Measurements from ENCODE around the gene RIMBP3C.
"Not testable (repeated sequence)": the region's sequence is repeated elsewhere in the genome, so short reads cannot be mapped to it uniquely, and the experiment has no call there.

Gene RIMBP3C

GRCh38 chr22:21573293-21573734, 22.1 kb upstream of the RIMBP3C start:
- DNase-seq (ENCODE audit: low read depth in 2 of 2) = no peak

- DNase-seq (ENCODE audit: low read depth in 2 of 2) = no peak
Measured at GRCh38 chr22:21571679-21572078, 20.4 kb upstream of the RIMBP3C start.

GRCh38 chr22:21570398-21570797, 19.1 kb upstream of the RIMBP3C start:
- DNase-seq (ENCODE audit: low read depth in 2 of 2) = no peak

- no peak for DNase-seq (ENCODE audit: low read depth in 2 of 2)
Measured at GRCh38 chr22:21569459-21570170, 18.4 kb upstream of the RIMBP3C start.

- not testable (repeated sequence) for DNase-seq (ENCODE audit: low read depth in 2 of 2)
Measured at GRCh38 chr22:21569076-21569427, 17.8 kb upstream of the RIMBP3C start.

DNA sequence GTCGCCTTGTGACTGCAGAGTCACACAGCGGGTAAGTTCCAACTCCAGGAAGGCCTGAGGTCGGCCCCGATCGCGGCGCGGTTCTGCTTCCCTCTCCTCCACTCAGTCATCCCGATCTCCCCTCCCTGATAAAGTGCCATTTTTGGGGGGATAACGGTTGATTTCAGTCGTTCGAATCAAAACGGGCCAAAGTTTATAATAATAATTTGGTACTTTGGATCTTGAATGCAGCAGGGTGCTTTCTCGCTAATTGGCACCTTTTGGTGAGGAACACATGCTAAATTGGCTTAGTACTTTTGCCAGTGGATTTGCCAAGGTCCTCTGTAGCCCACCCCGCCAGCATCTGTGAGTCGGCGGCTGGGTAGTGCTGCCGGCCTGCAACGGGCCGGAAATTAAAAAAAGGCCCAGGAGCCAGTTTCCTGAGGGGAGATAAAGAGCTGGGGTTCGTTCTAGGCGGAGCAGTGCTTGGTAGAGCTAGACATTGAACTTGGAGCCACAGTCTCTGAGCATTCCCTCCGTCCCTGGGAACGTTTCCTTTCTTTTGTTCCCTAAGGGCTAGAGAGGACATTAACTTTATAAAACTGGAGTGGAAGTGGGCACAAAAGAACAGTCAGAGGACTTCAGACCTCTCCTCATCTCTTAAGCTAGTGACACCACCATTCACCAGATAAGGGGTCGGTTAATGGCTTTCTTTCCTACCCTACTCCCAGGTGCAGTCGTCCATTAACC, 17.2 kb upstream of the RIMBP3C start:
- DNase-seq (ENCODE audit: low read depth in 2 of 2) = no peak

GRCh38 chr22:21567456-21568346, 16.4 kb upstream of the RIMBP3C start, which contains the start of gene UBE2L3:
Gene UBE2L3 (plus strand): TSS chr22:21567714. CDS start chr22:21567745, 31 bp downstream.
- DNase-seq (ENCODE audit: low read depth in 2 of 2) = peak; percentile 62 to 68

GRCh38 chr22:21564411-21564810, 13.2 kb upstream of the RIMBP3C start:
- DNase-seq (ENCODE audit: low read depth in 2 of 2) = no peak

- DNase-seq (ENCODE audit: low read depth in 2 of 2) = no peak
Measured at GRCh38 chr22:21563912-21564311, 12.7 kb upstream of the RIMBP3C start.

GRCh38 chr22:21560657-21561056, 9.4 kb upstream of the RIMBP3C start:
- DNase-seq (ENCODE audit: low read depth in 2 of 2) = not testable (repeated sequence)

DNA sequence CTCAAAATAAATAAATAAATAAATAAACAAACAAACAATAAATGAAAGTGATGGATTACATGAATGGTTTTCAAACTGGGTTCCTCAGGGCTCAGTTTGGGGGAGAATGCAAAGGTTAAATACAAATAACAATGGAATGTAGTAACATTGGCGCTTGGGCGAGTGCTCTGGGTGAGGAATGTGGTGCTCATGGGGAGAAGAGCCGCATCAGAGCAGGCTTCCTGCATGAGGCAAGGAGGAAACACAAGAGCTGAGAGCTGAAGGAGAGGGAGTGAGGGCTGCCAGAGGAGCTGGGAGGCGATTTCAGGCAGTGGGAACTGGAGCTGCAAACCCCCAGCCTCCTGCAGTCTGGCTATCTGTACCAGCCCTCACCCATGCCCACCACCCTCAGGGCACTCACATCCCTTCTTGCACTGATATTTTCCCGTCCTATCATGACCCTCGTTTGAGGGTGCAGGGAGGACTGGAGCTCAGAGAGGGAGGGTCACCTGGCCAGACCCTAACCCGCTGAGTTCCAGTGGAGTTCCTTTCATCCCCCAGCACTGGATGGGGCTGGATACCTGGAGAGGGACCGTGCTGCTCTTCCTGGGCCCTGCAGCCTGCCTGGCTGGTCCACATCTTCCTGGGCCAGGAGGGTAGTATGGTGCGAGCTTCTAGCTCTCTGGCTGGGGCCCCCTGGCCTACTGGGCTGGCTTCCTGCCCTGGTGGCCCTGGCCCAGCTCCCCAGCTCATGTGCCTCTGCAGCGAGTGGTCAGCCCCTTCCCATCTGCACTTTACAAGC, 8.3 kb upstream of the RIMBP3C start:
- DNase-seq (ENCODE audit: low read depth in 2 of 2) = not testable (repeated sequence)

DNA sequence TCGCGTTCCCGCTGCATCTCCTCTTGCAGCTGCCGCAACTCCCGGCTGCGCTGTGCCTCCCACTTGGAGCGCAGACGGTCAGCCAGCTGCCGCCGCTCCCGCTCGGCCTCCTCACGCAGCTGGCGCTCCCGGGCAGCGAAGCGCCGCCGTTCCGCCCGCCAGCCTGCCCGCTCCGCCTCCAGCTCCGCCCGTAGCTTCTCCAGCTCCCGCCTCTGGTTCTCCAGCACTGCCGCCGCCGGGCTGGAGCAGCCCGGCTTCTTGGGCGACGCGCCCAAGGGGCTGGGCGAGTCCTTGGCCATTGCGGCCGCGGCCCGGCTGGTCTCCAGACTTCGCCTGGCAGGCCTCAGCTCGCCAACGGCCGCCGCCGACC, 598 bp downstream of the RIMBP3C start:
- not testable (repeated sequence) for DNase-seq (ENCODE audit: low read depth in 2 of 2)

- DNase-seq (ENCODE audit: low read depth in 2 of 2) = not testable (repeated sequence)
Measured at GRCh38 chr22:21550008-21550677, 1.1 kb downstream of the RIMBP3C start.

DNA sequence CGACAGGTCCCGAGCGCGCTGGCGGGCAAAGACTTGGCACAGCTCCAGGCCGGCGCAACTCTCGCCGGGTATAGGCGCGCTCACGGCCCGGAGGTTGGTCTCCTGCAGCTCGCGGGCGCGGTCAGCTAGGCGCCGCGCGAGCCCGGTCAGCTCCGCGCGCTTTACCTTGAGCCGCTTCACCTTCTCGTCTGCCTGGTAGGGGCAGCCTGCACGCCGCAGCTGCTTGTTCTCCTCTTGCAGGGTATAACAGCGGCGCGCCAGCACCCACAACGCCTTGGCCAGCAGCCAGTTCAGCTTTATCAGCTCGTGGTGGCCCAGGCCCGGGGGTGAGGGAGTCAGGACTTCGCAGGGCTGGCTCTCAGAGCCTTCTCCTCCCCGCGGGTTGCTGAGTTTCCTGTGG, 1.7 kb downstream of the RIMBP3C start:
- DNase-seq (ENCODE audit: low read depth in 2 of 2) = not testable (repeated sequence)

- DNase-seq (ENCODE audit: low read depth in 2 of 2) = not testable (repeated sequence)
Measured at GRCh38 chr22:21544432-21545322, 6.6 kb downstream of the RIMBP3C start.

DNA sequence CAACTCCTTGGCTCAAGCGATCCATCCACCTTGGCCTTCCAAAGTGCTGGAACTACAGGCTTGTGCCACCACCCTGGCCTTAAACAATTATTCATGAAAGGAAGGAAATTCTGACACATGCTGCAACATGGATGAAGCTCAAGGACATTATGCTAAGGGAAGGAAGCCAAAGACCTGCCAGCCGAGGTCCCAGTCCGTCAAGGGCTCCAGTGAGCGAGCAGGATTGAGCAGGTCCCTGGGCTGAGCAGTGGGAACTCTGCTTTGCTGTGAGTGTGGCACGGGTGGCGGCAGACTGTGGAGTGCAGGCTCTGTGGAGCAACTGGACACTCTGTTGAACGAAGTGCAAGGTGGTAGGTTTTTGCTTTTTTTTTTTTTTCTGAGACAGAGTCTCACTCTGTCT, 11.4 kb downstream of the RIMBP3C start:
- not testable (repeated sequence) for DNase-seq (ENCODE audit: low read depth in 2 of 2)

DNA sequence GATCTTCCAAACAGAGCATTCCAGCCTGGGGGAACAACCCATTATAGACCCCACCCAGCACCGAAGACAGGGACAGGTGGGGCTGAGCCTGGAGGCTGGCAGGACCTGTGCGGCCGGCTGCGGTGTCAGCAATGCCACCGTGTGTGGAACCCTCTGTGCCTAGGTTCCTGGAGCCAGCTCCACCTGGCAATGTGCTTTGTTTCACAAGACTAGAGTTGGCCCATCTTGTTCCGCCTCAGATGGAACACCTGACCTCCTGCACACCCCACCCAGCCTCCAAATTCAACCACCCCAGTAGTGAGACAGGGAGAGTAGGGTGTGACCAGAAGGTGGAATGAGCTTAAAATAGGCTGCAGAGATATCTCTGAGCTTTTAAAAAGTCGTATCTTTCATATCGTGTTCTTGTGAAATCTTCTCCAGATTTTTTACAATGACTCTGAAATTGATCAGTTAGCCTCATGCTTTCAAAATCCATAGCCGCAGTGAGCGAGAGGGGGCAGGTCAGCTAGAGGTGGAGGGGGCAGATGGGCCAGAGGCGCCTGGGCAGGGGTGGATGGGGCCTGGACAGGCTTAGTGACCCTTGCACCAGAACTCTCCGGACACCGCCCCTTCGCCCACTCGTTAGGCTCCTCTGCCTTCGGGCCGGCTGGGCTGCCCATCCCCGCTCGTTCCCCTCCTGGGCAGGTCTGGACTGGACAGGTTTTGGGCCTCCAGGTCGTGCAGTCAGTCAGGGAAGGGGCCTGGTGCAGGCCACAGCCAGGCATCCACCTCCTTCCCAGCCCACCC, 18.2 kb downstream of the RIMBP3C start:
- DNase-seq (ENCODE audit: low read depth in 2 of 2) = not testable (repeated sequence)

GRCh38 chr22:21531525-21531924, 19.7 kb downstream of the RIMBP3C start:
- not testable (repeated sequence) for DNase-seq (ENCODE audit: low read depth in 2 of 2)

All from stimulated activated CD8-positive, alpha-beta memory T cell treated with anti-CD3 and anti-CD28 coated beads, Interleukin-2, amount 100 ng/mL, for 1 hour (primary cell).